8988T (cell line): ENCODE measurements around the gene NOX4.
"Not testable (repeated sequence)": the region's sequence is repeated elsewhere in the genome, so short reads cannot be mapped to it uniquely, and the experiment has no call there.

Experiments
- DNase-seq: peaks from one replicate; pipeline ENCODE4 v3.0.0; 2011

Gene NOX4

GRCh38 chr11:89378986-89379385, 112.2 kb downstream of the NOX4 start:
- not testable (repeated sequence) for DNase-seq

- not testable (repeated sequence) for DNase-seq
Observed at GRCh38 chr11:89369356-89369755, 121.8 kb downstream of the NOX4 start.

- DNase-seq: not testable (repeated sequence)
Observed at GRCh38 chr11:89364856-89365255, 126.3 kb downstream of the NOX4 start.

- no peak for DNase-seq
Observed at GRCh38 chr11:89361734-89362133, 129.4 kb downstream of the NOX4 start.

GRCh38 chr11:89359208-89359607, 132.0 kb downstream of the NOX4 start:
- DNase-seq: not testable (repeated sequence)

- no peak for DNase-seq
Observed at GRCh38 chr11:89358761-89359160, 132.4 kb downstream of the NOX4 start.

GRCh38 chr11:89355646-89356045, 135.5 kb downstream of the NOX4 start:
- no peak for DNase-seq

- not testable (repeated sequence) for DNase-seq
Observed at GRCh38 chr11:89354513-89354912, 136.7 kb downstream of the NOX4 start.

GRCh38 chr11:89347071-89347470, 144.1 kb downstream of the NOX4 start:
- DNase-seq: no peak

GRCh38 chr11:89346601-89347000, 144.6 kb downstream of the NOX4 start:
- no peak for DNase-seq

GRCh38 chr11:89342880-89343572, 148.1 kb downstream of the NOX4 start:
- DNase-seq: not testable (repeated sequence)

- DNase-seq: not testable (repeated sequence)
Observed at GRCh38 chr11:89340450-89340849, 150.7 kb downstream of the NOX4 start.

- not testable (repeated sequence) for DNase-seq
Observed at GRCh38 chr11:89338073-89338472, 153.1 kb downstream of the NOX4 start.

GRCh38 chr11:89337100-89337650, 154.0 kb downstream of the NOX4 start:
- DNase-seq: not testable (repeated sequence)

GRCh38 chr11:89333704-89334103, 157.5 kb downstream of the NOX4 start:
- DNase-seq: not testable (repeated sequence)

GRCh38 chr11:89331940-89332339, 159.2 kb downstream of the NOX4 start:
- DNase-seq: not testable (repeated sequence)

- DNase-seq: no peak
Observed at GRCh38 chr11:89327885-89328284, 163.3 kb downstream of the NOX4 start.

GRCh38 chr11:89321401-89321800, 169.8 kb downstream of the NOX4 start:
- no peak for DNase-seq

- not testable (repeated sequence) for DNase-seq
Observed at GRCh38 chr11:89310607-89311006, 180.6 kb downstream of the NOX4 start.

GRCh38 chr11:89309321-89309985, 181.7 kb downstream of the NOX4 start:
- DNase-seq: not testable (repeated sequence)

GRCh38 chr11:89308272-89308671, 182.9 kb downstream of the NOX4 start:
- not testable (repeated sequence) for DNase-seq

GRCh38 chr11:89303029-89303428, 188.1 kb downstream of the NOX4 start:
- DNase-seq: not testable (repeated sequence)

- DNase-seq: not testable (repeated sequence)
Observed at GRCh38 chr11:89295023-89295422, 196.2 kb downstream of the NOX4 start.
